ENCODE measurements around the gene SGK1.
"Not testable (repeated sequence)": the region's sequence is repeated elsewhere in the genome, so short reads cannot be mapped to it uniquely, and the experiment has no call there.

Gene SGK1

GRCh38 chr6:134251320-134251719 lies 66.6 kb downstream of the SGK1 start:
- no peak for DNase-seq (ENCODE audit: low spot score)

- no peak for DNase-seq (ENCODE audit: low spot score)
These were observed 67.1 kb downstream of the SGK1 start for GRCh38 chr6:134250776-134251175.

GRCh38 chr6:134249759-134250602 lies 67.9 kb downstream of the SGK1 start:
- no peak for DNase-seq (ENCODE audit: low spot score)

GRCh38 chr6:134249239-134249758 lies 68.6 kb downstream of the SGK1 start:
- DNase-seq (ENCODE audit: low spot score), result no peak

- DNase-seq (ENCODE audit: low spot score), result no peak
These were observed 69.9 kb downstream of the SGK1 start for GRCh38 chr6:134247844-134248580.

- DNase-seq (ENCODE audit: low spot score), result peak; percentile 32
These were observed 70.6 kb downstream of the SGK1 start for GRCh38 chr6:134247231-134247833.

- DNase-seq (ENCODE audit: low spot score), result no peak
These were observed 72.2 kb downstream of the SGK1 start for GRCh38 chr6:134245706-134246105.

GRCh38 chr6:134245041-134245440 lies 72.9 kb downstream of the SGK1 start:
- no peak for DNase-seq (ENCODE audit: low spot score)

GRCh38 chr6:134240665-134241431 lies 77.1 kb downstream of the SGK1 start:
- DNase-seq (ENCODE audit: low spot score), result no peak

GRCh38 chr6:134238960-134239795 lies 78.7 kb downstream of the SGK1 start:
- no peak for DNase-seq (ENCODE audit: low spot score)

- DNase-seq (ENCODE audit: low spot score), result no peak
These were observed 79.9 kb downstream of the SGK1 start for GRCh38 chr6:134238006-134238405.

GRCh38 chr6:134235937-134236751 lies 81.8 kb downstream of the SGK1 start:
- no peak for DNase-seq (ENCODE audit: low spot score)

GRCh38 chr6:134235334-134235733 lies 82.6 kb downstream of the SGK1 start:
- not testable (repeated sequence) for DNase-seq (ENCODE audit: low spot score)

GRCh38 chr6:134233180-134233955 lies 84.5 kb downstream of the SGK1 start:
- DNase-seq (ENCODE audit: low spot score), result no peak

GRCh38 chr6:134230940-134231339 lies 87.0 kb downstream of the SGK1 start:
- no peak for DNase-seq (ENCODE audit: low spot score)

GRCh38 chr6:134230087-134230700 lies 87.7 kb downstream of the SGK1 start:
- DNase-seq (ENCODE audit: low spot score), result no peak

GRCh38 chr6:134229520-134229919 lies 88.4 kb downstream of the SGK1 start:
- no peak for DNase-seq (ENCODE audit: low spot score)

- no peak for DNase-seq (ENCODE audit: low spot score)
These were observed 94.0 kb downstream of the SGK1 start for GRCh38 chr6:134223796-134224420.

All from SW480 (cell line).